Measurements from ENCODE around the gene TPD52L2.
"Not testable (repeated sequence)": the region's sequence is repeated elsewhere in the genome, so short reads cannot be mapped to it uniquely, and the experiment has no call there.

Gene TPD52L2

DNA sequence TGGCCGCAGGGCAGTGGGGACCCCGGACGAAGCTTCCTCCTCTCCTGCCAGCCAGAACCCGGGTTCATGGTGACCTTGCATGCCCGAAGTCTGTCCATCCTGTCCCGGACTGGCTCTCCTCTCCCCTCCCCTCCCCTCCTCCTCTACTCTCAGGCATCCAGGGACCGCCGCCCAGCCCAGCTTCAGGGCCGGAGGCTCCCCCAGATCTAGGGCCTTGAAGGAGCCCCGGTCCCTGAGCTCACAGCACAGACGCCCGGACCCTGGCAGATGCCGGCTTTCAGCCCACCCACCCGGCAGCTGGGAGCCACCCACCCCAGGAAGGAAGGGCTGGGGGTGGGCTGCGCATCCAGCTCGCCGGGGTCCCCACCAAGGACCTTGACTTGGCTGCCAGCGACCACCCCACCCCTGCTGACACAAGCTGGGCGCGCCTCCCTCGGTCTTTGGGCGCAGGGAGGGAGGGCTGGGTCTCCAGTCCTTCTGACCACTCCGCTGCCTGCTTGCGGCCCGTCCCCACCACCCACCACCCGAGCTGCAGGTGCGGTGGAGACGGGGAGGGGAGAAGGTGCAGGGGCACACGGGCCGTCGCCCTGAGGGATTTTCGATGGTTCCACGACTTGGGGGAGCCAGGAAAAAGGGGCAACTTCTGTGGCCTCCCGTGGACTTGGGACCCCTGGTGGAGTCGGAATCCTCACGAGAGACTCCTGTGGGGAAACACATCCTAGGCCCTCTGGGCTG, 9.5 kb upstream of the TPD52L2 start:
- DNase-seq (ENCODE audit: low read depth in 2 of 2) = no peak

- no peak for DNase-seq (ENCODE audit: low read depth in 2 of 2)
Measured at GRCh38 chr20:63856098-63856511, 9.0 kb upstream of the TPD52L2 start.

GRCh38 chr20:63857764-63858392, 7.2 kb upstream of the TPD52L2 start:
- no peak for DNase-seq (ENCODE audit: low read depth in 2 of 2)

DNA sequence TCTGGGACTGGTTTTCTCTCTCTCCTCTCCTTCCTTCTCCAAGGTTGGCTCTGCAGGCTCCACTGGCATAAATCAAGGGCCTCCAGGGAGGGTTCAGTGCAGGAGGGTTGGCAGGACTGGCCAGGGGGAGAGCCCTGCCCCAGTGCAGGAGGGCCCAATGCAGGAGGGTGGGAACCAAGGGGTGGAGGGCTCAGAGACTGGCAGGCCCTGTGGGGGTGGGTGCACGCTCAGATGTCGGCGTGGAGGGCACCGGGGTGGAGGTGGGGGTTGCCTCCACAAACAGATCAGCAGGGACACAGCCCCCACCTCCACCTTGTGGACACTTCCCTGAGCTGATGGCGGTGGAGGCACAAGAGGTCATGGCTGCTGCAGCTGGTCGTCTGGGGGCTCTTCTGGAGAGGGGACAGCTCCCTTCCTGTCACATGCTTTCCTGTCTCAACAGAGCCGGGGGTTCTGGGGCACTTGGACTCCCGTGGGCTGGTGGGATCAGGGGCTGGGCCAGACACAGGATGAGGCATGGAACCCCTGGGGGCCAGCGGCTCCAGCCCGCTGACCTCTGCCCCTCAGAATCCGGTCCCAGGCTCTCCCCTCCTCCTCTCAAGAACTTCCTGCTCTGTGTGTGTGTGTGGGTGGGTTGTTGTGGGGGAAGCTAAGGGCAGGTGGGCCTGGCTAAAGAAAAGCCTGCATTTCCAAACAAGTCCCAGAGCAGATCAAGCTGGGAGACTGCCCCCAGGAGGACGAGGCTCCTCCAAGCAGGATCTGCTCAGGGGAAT, 6.5 kb upstream of the TPD52L2 start:
- no peak for DNase-seq (ENCODE audit: low read depth in 2 of 2)

DNA sequence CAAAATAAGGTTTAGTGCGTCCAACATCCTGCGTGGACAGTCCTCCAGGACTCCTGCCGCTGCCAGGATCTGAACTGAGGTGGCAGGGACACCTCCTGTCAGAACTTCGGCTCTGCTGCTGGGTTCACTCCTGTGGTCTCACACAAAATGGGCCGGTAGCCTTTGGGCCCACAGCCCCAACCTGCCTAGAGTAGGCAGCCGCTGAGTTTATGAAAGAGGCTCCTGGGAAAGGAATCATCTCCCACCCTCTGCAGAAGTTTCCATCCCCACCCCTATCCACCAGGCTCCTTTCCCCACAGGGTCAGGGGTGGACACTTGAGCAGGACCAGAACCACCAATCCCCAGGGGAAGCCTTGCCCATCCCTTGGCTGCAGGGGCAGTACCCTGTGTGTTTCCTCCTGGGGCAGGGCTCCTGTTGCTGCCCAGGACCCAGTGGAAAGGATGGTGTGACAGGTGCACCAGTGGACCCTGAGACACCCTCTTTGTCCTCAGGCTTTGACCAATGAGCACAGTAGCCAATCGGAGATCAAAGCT, 5.8 kb upstream of the TPD52L2 start:
- DNase-seq (ENCODE audit: low read depth in 2 of 2) = no peak

DNA sequence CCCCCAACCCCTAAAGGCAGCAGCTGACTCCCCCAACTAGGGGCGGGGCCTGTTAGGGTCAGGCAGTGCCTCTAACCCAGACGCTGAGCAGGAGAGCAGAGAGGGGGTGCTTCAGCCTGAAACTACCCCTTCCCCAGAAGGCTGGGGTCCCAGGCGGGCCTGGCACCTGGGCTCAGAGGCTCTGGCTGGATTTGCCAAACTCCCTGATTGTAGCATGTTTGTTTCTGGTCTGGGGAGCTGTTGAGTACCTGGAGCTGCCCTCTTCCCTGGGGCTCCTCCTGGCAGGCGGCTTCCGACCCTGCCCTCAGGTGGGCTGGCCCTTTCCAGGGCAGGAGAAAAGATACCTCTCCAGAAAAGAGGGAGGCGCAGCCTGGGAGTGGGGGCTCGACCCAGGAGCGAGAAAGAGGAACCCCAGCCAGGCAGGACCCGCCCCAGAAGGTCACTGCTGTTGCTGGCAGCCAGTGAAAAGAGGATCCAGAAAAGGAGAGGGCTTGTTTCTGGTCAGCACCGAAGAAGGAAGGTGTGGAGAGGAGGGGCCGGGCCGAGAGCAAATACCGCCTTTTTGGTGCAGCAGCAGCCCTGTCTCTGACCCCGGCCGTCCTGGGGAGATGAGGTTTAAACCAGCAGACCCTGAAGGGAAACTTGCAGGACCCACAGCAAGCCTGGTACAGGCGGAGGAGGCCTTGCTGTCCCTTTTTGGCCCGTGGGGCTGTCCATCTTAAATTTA, 4.6 kb upstream of the TPD52L2 start:
- DNase-seq (ENCODE audit: low read depth in 2 of 2) = no peak

DNA sequence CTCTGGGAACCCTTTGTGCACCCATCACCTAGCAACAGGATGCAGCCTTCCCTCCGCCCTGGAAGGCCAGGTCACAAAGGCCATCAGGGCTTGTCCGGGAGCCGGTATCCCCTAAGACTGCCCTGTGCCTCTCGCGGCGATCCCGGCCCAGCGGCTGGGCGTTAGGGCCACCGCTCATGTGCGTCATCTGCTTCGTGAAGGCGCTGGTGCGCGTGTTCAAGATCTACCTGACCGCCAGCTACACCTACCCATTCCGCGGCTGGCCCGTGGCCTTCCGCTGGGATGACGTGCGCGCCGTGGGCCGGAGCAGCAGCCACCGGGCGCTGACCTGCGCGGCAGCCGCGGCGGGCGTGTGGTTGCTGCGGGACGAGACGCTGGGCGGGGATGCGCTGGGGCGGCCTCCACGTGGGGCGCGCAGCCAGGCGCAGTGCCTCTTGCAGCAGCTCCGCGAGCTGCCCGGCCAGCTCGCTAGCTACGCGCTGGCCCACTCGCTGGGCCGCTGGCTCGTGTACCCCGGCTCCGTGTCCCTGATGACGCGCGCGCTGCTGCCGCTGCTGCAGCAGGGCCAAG, 3.6 kb upstream of the TPD52L2 start, which contains the start of gene ABHD16B:
ABHD16B (plus strand) TSS at position 134 of the 570 bp plus-strand sequence; CDS start at position 177, 43 bp downstream.
- DNase-seq (ENCODE audit: low read depth in 2 of 2) = no peak

GRCh38 chr20:63861981-63862901, 2.8 kb upstream of the TPD52L2 start:
- DNase-seq (ENCODE audit: low read depth in 2 of 2) = no peak

DNA sequence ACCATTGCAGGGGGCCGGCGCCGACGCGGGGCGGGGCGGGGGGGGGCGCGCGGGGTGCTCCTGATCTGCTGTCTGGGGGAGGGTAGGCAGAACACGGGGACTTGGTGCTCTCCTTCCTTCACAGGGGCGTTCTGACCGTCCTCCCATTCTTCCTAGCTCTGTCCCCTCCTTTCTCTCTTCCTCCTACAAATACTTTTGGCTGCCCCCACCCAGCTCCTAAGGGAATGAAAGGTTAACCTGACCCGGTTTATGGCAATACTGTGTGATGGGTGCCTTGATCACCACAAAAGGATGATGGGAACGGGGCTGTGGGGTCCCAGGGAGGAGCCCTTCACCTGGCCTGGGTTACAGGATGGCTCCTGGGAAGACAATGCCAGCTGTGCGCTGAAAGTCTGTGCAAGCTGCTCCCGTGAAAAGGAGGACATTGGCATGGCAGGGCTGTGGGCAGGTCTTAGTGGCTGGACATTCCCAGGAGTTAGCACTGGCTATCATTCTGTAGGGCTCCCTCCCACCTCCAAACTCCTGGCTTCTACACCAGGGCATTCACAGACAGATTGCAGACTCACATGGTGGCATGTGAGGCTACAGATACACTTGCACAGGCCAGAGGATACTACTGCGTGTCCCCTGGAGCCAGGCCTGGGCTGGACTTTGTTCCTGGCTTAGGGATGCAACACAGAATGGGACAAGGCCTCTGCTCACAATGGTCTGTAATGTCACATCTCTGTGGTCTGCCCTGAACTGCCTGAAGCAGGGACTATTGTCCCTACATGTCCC, 1.9 kb upstream of the TPD52L2 start:
- DNase-seq (ENCODE audit: low read depth in 2 of 2) = no peak

GRCh38 chr20:63863798-63864544, 1.1 kb upstream of the TPD52L2 start:
- DNase-seq (ENCODE audit: low read depth in 2 of 2) = peak; percentile 70 to 72

DNA sequence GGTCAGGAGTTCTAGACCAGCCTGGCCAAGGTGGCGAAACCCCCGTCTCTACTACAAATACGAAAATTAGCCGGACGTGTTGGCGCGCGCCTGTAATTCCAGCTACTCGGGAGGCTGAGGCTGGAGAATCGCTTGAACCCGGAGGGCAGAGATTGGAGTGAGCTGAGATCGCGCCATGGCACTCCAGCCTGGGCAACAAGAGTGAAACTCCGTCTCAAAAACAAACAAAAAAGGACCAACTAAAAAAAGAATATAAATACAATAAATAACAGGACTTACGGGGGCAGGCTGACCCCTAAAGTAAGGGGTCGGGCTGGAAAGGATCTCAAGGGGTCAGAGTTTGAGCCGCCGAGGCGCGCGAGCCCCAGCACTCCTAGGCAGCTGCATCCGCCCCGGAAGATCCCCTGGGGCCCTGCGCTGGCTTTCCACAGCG, 509 bp upstream of the TPD52L2 start:
- no peak for DNase-seq (ENCODE audit: low read depth in 2 of 2)

GRCh38 chr20:63867042-63867441, 2.0 kb downstream of the TPD52L2 start:
- DNase-seq (ENCODE audit: low read depth in 2 of 2) = not testable (repeated sequence)

DNA sequence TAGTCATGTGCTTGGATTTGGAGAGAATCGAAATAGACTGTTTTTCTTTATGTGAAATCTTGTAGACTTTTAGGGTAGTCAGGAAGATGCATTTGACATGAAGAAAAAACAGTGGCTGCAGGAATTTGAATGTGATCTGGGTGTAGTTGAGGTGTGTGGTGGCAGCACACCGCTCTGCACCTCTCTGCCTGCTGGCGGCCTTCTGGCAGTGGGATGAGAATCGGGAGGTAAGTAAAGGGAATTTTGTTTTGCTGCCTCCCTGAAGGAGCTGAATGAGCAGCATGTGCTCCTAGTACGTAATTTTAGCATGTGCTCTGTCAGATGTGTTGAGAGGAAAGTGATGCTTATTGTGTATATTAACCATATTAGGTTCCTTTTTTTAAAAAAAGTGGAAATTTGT, 3.2 kb downstream of the TPD52L2 start:
- no peak for DNase-seq (ENCODE audit: low read depth in 2 of 2)

GRCh38 chr20:63873477-63873971, 8.5 kb downstream of the TPD52L2 start:
- DNase-seq (ENCODE audit: low read depth in 2 of 2) = peak in 1 of 2 donors; percentile 32

DNA sequence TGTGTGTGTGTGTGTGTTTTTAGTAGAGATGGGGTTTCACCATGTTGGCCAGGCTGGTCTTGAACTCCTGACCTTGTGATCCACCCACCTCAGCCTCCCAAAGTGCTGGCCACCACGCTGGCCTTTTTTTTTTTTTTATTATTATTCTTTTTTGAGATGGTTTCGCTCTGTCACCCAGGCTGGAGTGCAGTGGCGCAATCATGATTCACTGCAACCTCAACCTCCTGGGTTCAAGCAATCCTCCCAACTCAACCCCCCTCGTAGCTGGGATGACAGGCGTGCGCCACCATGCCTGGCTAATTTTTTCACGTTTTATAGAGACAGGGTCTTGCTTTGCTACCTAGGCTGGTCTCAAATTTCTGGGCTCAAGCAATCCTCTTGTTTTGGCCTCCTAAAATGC, 9.2 kb downstream of the TPD52L2 start:
- not testable (repeated sequence) for DNase-seq (ENCODE audit: low read depth in 2 of 2)

GRCh38 chr20:63876489-63877036, 11.5 kb downstream of the TPD52L2 start:
- no peak for DNase-seq (ENCODE audit: low read depth in 2 of 2)

GRCh38 chr20:63877755-63878470, 12.8 kb downstream of the TPD52L2 start:
- no peak for DNase-seq (ENCODE audit: low read depth in 2 of 2)

Data from stimulated activated CD8-positive, alpha-beta memory T cell treated with anti-CD3 and anti-CD28 coated beads, Interleukin-2, amount 100 ng/mL, for 48 hours (primary cell).